NAMALWA (cell line): ENCODE measurements around the gene SFMBT2.

Source experiments
- DNase-seq: peaks from one replicate; pipeline ENCODE4 v3.0.0-alpha.2; 2015; ENCODE audit warnings: low spot score

Gene SFMBT2

GRCh38 chr10:7364474-7364873, 46.4 kb downstream of the SFMBT2 start:
- DNase-seq = no peak

GRCh38 chr10:7363700-7364099, 47.1 kb downstream of the SFMBT2 start:
- DNase-seq = no peak

- no peak for DNase-seq
These were observed 48.4 kb downstream of the SFMBT2 start for GRCh38 chr10:7362471-7362870.

DNA sequence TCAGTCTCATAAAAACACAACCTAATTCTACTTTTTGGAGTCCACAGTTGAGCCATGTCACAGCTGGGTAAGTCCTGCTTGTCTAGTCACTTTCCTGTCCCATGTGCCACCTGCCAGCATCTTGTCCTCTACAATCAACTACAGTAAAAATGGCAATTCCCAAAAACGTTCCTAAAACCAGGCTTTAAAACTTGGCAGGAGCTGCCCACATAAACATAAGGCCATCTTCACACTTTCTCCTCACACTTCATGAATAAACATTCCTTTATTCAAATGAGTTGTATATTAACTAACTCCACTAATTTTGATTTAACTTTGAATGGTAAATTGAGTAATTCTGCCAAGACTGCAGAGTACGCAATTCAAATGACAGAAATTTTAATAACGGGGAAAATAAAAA, 49.5 kb downstream of the SFMBT2 start:
- DNase-seq = no peak

GRCh38 chr10:7359954-7360353, 50.9 kb downstream of the SFMBT2 start:
- no peak for DNase-seq

GRCh38 chr10:7359356-7359755, 51.5 kb downstream of the SFMBT2 start:
- no peak for DNase-seq

DNA sequence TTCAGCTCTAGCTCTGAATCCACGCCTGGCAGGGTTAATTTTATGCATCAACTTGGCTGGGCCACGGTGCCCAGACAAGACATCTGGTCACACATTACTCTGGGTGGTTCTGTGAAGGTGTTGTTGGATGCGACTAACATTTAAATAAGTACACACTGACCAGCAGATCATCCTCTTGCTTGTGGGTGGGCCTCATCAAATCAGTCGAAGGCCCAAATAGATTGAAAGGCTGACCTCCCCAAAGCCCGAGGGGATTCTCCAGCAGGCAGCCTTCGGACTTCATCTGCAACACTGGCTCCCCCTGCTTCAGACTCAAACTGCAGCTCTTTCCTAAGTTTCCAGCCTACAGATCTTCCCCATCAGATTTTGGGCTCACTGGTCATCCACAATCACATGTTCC, 53.6 kb downstream of the SFMBT2 start:
- DNase-seq = no peak

GRCh38 chr10:7354330-7355047, 56.3 kb downstream of the SFMBT2 start:
- no peak for DNase-seq

GRCh38 chr10:7351894-7352293, 58.9 kb downstream of the SFMBT2 start:
- no peak for DNase-seq

- no peak for DNase-seq
These were observed 60.2 kb downstream of the SFMBT2 start for GRCh38 chr10:7350541-7351195.

- DNase-seq = no peak
These were observed 65.1 kb downstream of the SFMBT2 start for GRCh38 chr10:7345717-7346116.

GRCh38 chr10:7343040-7343439, 67.8 kb downstream of the SFMBT2 start:
- DNase-seq = no peak

GRCh38 chr10:7340179-7340874, 70.5 kb downstream of the SFMBT2 start:
- no peak for DNase-seq

DNA sequence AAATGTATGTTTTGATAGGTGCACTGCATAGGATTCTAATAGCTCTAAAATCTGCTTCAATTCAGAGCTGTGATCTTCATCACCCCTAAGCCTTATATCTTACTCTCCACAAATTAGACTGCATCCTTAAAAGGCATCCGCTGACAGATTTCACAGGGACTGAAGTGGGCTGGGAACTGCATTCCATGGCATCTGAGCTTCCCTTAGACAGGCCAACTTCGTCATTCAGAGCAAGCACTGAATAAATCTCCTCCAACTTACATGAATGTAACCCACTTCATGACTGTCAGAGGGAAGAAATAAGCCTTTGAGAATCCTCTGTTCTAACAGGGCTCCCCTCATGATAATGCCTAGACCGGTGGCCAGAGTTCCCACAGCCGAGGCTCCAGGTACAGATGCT, 71.3 kb downstream of the SFMBT2 start:
- DNase-seq = no peak

DNA sequence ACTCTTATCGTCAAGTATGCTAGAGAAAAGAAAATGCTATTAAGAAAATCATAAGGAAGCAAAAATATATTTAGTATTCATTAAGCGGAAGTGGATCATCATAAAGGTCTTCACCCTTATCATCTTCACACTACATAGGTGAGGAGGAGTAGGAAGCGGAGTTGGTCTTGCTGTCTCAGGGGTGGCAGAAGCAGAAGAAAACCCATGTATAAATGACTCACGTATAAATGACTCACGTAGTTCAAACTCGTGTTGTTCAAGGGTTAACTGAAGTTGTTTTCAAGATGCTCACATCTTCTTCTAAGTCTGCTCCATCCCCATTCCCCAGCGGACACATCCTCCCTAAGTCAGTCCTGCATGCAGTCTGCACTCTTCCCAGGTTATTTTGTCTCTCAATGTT, 72.4 kb downstream of the SFMBT2 start:
- DNase-seq = no peak

DNA sequence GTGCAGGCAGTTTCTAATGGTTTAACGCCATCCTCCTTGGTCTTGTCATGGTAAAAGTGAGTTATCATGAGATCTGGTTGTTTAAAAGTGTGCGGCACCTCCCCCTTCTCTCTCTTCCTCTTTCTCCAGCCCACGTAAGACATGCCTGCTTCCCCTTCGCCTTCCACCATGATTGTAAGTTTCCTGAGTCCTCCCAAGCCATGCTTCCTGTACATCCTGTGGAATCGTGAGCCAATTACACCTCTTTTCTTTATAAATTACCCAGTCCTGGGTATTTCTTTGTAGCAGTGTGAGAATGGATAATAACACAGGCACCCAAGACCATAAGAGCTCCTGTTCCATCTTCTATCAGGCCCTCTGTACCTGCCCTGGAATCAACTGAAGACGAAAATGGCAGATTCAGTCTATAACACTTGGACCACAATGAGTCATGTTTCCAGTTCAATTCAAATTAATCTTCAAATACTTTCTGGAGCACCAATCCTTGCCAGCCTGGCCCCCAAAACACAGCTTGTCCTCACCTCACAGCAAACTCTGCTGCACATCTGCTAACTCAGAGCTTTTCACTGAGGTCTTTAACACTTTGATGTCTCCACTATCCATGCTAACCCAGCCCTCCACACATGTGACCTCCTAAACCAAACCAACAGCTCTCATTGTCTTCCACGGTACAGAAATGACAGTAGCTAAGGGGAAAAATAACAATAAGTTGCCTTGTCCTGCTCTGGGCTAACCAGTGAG, 73.2 kb downstream of the SFMBT2 start:
- no peak for DNase-seq

GRCh38 chr10:7335977-7336376, 74.9 kb downstream of the SFMBT2 start:
- no peak for DNase-seq

- DNase-seq = no peak
These were observed 76.2 kb downstream of the SFMBT2 start for GRCh38 chr10:7334642-7334964.

- no peak for DNase-seq
These were observed 76.7 kb downstream of the SFMBT2 start for GRCh38 chr10:7333961-7334641.

- DNase-seq = no peak
These were observed 81.6 kb downstream of the SFMBT2 start for GRCh38 chr10:7329219-7329618.

- no peak for DNase-seq
These were observed 82.9 kb downstream of the SFMBT2 start for GRCh38 chr10:7327885-7328284.

GRCh38 chr10:7322623-7323022, 88.2 kb downstream of the SFMBT2 start:
- no peak for DNase-seq
